Left lobe of liver (tissue), 2 donors: ENCODE results near the gene CHID1. TPM values are rescaled to one million over a fixed set of nuclear protein-coding genes. Genes with fewer than 3 reads are reported as not detected.
A peak's percentile ranks its signal among the peaks of the same experiment; 100 is the strongest.

ENCODE experiments used
- ATAC-seq: fragments of 200-7000 bp; cut with Tn5 transposase; one replicate; pipeline ENCODE4 v1.9.1; 2020; ENCODE audit warnings: mild to moderate bottlenecking, moderate library complexity
- DNase-seq: peaks from one replicate; pipeline ENCODE4 v3.0.0-alpha.2; 2020; ENCODE audit warnings: low spot score
- total RNA-seq: library from RNA; stranded (reverse); gene quantifications from one replicate; pipeline ENCODE4 v1.2.1, GENCODE V29; 2021
- donor health status: DM: no; HTN: no; CAD: no; lungs with moderate emphysema.
- donor health status: DM: no; HTN: yes; CAD: no.

CHID1 gene
- total RNA-seq, 1 donor from 2014 or later = 146 TPM

- no peak for ATAC-seq
- no peak for DNase-seq
Observed at GRCh38 chr11:889687-890475, 20.7 kb downstream of the CHID1 start.

DNA sequence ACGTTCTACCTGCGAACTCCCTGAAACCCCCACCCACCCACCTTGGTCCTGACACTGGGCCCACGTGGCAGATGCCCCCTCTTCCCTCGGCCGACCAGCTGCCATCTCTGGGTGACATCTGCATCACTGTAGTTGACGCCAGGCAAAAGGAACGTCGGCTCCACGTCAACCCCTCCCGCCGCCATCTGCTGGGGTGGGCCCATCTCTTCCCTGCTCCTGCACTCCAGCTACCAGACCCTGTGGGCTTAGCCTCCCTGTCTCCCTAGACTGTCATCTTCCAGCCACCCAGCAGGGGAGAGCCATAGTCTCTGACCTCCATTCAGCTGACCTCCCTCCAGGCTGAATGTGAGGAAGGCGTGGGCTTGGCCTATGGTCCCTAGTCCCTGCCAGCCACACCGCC is 21.4 kb downstream of the CHID1 start:
- ATAC-seq = no peak
- no peak for DNase-seq

DNA sequence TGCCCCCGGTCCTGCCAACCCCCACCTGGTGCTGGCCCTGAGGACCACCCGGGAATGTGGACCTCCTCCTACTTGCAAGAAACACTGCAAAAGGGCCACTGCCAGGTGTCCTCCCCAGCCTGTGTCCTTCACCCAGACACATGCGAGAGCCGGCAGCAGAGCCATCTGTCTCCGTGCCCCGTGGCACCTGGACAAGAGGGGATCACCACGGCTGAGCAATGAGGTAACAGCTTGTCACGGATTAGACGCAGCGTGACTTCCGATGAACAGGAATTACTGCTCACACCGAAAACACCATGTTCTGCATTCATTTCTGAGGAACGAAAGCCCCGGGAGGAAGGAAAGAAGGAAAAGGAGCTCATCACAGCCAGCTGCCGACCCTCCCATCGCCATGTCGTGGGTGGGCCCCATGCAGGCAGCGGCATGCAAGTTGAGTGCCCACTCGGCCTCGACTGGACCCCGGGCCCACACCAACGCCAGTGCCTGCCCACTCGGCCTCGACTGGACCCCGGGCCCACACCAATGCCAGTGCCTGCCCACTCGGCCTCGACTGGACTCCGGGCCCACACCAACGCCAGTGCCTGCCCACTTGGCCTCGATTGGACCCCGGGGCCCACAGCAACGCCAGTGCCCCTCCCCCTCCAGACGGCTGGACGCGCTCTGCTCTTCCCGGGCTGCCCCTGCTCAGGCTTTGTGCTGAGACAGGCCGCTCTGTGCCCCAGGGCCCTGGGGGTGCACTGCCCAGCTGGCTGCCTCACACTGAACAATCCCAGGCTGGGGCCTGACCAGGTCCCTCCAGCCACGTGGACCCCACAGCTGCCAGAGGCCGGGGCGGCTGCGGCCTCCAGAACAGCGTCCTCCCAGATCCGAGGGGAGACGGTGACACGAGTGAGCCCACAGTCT is 22.0 kb downstream of the CHID1 start:
- ATAC-seq = no peak

GRCh38 chr11:887589-887988 is 23.0 kb downstream of the CHID1 start:
- no peak for DNase-seq
- no peak for ATAC-seq

More for the DNA sequence above, 22.0 kb downstream of the CHID1 start:
- no peak for DNase-seq

- DNase-seq (no peak), ATAC-seq (no peak)
Observed at GRCh38 chr11:886568-886967, 24.0 kb downstream of the CHID1 start.

- DNase-seq (no peak), ATAC-seq (no peak)
Observed at GRCh38 chr11:884578-885070, 26.0 kb downstream of the CHID1 start.

GRCh38 chr11:883527-883926 is 27.1 kb downstream of the CHID1 start:
- ATAC-seq = peak; percentile 17
- no peak for DNase-seq

DNA sequence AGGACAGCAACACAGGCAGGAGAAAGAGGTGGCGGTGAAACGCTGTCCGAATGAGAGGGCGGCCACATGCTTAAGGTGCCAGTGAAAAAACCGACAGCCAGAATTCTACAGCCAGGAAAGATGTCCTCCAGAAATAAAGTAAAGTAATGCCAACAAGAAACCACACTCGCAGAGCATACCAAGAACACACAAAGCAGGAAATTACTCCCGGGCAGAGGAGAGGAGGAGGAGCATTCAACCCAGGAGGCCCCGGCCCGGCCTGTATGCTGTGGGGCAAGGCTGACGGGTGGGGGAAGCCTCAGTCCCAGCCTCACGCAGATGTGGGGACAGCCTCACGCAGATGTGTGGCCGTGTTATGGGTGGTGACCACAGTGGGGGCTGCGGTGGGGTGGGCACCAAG is 28.0 kb downstream of the CHID1 start:
- DNase-seq (no peak), ATAC-seq (no peak)

- no peak for DNase-seq
- no peak for ATAC-seq
Observed at GRCh38 chr11:880447-880846, 30.2 kb downstream of the CHID1 start.

- DNase-seq = no peak
- ATAC-seq = peak; percentile 37
Observed at GRCh38 chr11:877565-877964, 33.0 kb downstream of the CHID1 start.

DNA sequence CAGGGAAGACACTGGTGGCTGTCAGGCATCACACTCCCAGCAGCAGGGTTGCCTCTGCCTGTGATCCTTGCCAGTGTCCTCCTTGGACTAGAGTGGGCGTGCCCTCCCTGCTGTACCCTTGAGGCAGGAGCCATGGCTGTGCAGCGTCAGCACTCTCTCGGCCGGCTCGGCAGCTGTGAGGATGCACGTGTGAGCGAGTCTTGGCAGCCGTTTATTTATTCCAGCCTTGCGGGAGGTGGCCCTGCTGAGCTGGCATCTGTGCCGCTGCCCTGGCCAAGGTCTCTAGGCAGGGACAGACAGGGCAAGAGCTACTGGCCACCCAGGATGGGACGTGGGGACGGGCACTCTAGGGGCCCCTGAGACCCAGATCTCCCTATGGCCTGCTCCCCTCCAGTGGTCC is 34.1 kb downstream of the CHID1 start:
- peak; percentile 81 for ATAC-seq
- peak; percentile 83 for DNase-seq

DNA sequence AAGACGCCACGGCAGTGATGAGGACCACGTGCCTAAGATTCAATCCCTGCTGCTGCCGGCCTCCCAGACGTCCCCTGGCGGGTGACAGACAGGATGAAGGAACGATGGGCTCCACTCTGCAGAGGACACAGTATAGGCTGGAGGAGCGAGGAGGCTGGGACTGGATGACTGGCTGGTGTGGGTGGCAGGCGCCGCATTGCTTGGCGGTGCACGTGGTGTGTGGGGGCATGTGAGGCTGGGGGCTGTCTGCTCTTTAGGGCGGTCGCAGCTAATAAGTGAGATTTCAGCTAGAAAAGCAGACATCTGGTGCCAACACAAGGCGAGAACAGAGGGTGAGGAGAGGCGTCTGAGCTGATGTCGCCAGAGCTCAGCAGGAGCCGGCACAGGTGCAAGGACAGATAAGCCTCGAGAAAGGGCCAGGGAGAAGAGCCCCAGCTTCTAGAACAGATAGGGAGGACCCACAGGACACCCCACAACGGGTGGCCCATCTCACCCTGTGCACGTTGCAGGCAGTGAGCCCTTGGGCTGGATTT is 34.8 kb downstream of the CHID1 start:
- no peak for DNase-seq
- ATAC-seq = no peak

- ATAC-seq = no peak
- no peak for DNase-seq
Observed at GRCh38 chr11:875203-875602, 35.4 kb downstream of the CHID1 start.

GRCh38 chr11:873706-874105 is 36.9 kb downstream of the CHID1 start:
- DNase-seq (no peak), ATAC-seq (no peak)

GRCh38 chr11:872799-873198 is 37.8 kb downstream of the CHID1 start:
- no peak for DNase-seq
- ATAC-seq = no peak

GRCh38 chr11:871472-871871 is 39.1 kb downstream of the CHID1 start:
- DNase-seq (no peak), ATAC-seq (no peak)

DNA sequence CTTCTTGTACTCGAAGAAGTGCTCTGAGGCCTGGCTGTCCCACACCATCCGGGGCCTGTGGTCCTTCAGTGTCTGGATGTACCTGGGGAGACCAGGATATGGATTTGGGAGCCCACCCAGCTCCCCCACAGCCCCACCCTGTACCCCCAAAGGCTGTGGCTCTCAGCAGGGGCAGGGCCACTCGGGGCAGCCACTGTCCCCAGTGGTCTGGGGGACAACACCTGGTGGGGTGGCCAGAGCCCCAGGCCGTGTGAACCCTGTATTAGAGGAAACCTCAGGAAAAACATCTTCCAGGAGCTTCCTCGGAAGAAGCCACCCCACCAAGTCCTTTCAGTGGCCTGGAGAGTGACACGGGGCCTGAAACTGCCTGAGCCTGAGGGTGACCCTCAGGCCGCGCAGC is 40.2 kb downstream of the CHID1 start:
- DNase-seq (no peak), ATAC-seq (no peak)

GRCh38 chr11:870127-870413 is 40.5 kb downstream of the CHID1 start:
- ATAC-seq (peak; percentile 14), DNase-seq (no peak)

- ATAC-seq = peak; percentile 2
Observed at GRCh38 chr11:869399-870126, 41.0 kb downstream of the CHID1 start.

DNA sequence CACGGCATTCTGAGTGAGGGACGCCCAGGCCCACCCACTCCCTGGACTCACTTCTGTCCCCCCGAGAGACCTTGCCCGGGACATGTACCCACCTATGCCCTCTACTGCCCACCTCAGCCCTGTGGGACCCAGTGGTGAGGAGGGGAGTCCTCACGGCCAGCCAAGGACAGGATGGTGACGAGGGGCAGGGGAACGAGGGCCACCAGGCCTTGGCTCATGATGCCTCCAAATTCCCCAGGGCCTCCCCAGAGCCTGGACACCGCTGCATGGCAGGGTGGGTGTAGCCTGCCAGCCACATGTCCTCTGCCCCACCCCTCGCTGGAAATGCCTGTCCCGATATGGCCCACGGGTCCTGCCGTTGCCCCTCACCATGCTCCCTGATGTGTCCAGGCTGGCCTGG is 41.8 kb downstream of the CHID1 start:
- no peak for DNase-seq
- no peak for ATAC-seq

More at GRCh38 chr11:869399-870126, 41.0 kb downstream of the CHID1 start:
- DNase-seq = no peak

DNA sequence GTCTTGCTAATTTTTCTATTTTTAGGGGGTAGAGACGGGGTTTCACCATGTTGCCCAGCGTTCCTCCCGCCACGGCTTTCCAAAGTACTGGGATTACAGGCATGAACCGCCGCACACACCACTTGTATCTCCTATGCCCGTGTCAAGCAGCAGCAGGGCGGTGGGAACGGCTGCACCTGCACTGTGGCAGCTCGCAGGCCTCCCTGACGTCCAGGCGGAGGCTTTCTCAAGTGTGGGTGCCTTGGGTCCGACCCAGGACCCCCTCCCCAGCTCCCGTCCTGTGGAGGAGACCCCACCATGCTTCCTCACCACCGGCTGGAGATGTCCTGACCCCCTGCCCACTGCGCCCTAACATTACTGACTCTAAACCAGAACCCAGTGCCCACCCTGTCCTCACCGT is 42.2 kb downstream of the CHID1 start:
- no peak for DNase-seq
- no peak for ATAC-seq
